PFSK-1 (cell line): ENCODE results near the gene PCBP4.

Experiments used
- FOXP2 ChIP-seq: optimal IDR thresholded peaks from 2 replicates; pipeline ENCODE3; 2011; ENCODE audit warnings: borderline replicate concordance, control low read depth, inconsistent platforms; ENCODE audit not compliant: insufficient read depth; ENCODE audit errors: extremely low read length, extremely low read depth
- POLR2AphosphoS5 ChIP-seq: IDR thresholded peaks from 2 replicates; pipeline ENCODE4 v1.6.1; 2012; ENCODE audit warnings: low read depth, mild to moderate bottlenecking, control low read depth, low read length, moderate library complexity
- SIN3A ChIP-seq: IDR thresholded peaks from 2 replicates; pipeline ENCODE4 v1.6.1; 2012; ENCODE audit warnings: mild to moderate bottlenecking, low read length, moderate library complexity, borderline replicate concordance; ENCODE audit not compliant: insufficient read depth
- TAF1 ChIP-seq: IDR thresholded peaks from 2 replicates; pipeline ENCODE4 v1.6.1; 2012; ENCODE audit warnings: low read length, control low read depth, borderline replicate concordance; ENCODE audit not compliant: insufficient read depth
- TF ChIP-seq, protein P1 (sequence below), 2 experiments: IDR thresholded peaks; 2 replicates each; pipeline versions ENCODE4 v1.6.1 to v1.8.0; 2011 to 2012; ENCODE audit warnings: low read depth in 2 of 2, low read length in 2 of 2, control low read depth in 1 of 2, inconsistent platforms in 1 of 2, mild to moderate bottlenecking in 1 of 2, moderate library complexity in 1 of 2; ENCODE audit not compliant: insufficient read depth in 1 of 2

Gene PCBP4

DNA sequence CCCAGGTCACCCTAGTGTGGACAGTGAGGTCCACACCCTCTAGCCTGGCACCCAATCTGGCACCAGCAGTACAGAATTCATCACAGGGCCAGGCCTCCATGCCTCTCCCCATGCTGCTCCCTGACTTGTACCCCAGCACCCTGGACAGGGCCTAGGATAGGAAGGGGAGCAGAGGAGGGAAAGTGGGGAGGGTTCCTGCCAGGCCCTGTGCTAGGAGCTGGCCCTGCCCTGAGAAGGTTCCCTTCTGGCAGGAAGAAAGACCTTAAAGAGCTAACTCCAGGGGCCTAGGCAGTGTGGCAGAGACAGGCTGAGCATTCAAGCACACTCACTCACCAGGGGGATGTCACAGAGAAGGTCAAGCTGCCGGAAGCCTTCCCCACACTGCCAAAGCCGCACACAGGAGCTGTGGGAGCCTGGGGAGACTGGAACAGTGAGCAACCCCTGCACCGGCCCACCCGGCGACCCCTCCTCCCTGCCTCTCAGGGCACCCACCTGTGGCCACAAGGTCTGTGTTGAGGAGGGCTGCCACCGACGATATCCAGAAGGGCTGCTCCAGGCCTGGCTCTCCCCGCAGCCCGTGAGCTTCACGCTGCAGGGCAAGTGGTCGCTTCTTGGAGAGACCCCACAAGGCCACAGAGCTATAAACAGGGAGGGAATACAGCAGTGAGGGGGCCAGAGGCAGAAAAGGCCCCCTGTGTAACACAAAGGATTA, 33.0 kb downstream of the PCBP4 start:
- TF ChIP-seq FOXP2 (no peak), POLR2AphosphoS5 (no peak), SIN3A (no peak), TAF1 (no peak)
- TF ChIP-seq, protein P1, sequence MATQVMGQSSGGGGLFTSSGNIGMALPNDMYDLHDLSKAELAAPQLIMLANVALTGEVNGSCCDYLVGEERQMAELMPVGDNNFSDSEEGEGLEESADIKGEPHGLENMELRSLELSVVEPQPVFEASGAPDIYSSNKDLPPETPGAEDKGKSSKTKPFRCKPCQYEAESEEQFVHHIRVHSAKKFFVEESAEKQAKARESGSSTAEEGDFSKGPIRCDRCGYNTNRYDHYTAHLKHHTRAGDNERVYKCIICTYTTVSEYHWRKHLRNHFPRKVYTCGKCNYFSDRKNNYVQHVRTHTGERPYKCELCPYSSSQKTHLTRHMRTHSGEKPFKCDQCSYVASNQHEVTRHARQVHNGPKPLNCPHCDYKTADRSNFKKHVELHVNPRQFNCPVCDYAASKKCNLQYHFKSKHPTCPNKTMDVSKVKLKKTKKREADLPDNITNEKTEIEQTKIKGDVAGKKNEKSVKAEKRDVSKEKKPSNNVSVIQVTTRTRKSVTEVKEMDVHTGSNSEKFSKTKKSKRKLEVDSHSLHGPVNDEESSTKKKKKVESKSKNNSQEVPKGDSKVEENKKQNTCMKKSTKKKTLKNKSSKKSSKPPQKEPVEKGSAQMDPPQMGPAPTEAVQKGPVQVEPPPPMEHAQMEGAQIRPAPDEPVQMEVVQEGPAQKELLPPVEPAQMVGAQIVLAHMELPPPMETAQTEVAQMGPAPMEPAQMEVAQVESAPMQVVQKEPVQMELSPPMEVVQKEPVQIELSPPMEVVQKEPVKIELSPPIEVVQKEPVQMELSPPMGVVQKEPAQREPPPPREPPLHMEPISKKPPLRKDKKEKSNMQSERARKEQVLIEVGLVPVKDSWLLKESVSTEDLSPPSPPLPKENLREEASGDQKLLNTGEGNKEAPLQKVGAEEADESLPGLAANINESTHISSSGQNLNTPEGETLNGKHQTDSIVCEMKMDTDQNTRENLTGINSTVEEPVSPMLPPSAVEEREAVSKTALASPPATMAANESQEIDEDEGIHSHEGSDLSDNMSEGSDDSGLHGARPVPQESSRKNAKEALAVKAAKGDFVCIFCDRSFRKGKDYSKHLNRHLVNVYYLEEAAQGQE (IDR thresholded peaks at IDR 0.05; ENCODE audit: insufficient read depth in 1 of 2, low read depth in 2 of 2, low read length in 2 of 2): peak in 1 of 2 experiments; percentile 83; a peak in 2 of 4 replicates

DNA sequence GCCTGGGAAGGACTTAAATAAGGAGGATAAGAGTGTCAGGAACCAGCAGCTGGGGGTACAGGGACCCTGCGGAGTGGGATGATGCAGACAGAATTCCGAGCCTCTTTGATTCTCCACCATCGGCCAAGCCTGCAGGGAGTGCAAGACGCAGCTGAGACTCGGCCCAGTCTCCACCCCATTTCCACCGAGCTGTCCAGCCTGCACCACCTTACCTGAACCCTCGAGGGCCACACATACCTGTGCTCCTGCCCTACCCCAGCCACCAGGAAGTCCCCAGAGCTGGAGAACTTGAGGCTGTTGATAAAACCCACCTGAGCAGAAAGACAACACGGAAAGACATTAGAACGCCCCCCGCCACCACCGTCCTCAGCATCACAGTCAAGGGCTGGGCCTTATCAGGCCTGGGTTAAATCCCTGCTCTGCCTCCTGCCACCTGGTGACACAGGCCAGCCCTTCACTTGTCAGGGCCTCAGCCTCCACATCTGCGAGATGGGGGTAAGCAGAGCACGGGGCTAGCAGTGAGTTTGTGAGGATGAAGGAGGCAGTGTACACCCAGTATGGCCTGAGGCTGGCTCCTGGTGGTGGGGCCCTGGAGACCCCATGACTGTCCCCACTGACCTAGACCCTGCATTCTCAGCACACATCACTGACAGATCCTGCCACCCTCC, 33.6 kb downstream of the PCBP4 start:
- TF ChIP-seq POLR2AphosphoS5: no peak
- no peak for TF ChIP-seq TAF1
- TF ChIP-seq SIN3A: no peak
- TF ChIP-seq, protein P1 (IDR thresholded peaks at IDR 0.05; ENCODE audit: insufficient read depth in 1 of 2, low read depth in 2 of 2, low read length in 2 of 2): no peak
- TF ChIP-seq FOXP2: no peak

DNA sequence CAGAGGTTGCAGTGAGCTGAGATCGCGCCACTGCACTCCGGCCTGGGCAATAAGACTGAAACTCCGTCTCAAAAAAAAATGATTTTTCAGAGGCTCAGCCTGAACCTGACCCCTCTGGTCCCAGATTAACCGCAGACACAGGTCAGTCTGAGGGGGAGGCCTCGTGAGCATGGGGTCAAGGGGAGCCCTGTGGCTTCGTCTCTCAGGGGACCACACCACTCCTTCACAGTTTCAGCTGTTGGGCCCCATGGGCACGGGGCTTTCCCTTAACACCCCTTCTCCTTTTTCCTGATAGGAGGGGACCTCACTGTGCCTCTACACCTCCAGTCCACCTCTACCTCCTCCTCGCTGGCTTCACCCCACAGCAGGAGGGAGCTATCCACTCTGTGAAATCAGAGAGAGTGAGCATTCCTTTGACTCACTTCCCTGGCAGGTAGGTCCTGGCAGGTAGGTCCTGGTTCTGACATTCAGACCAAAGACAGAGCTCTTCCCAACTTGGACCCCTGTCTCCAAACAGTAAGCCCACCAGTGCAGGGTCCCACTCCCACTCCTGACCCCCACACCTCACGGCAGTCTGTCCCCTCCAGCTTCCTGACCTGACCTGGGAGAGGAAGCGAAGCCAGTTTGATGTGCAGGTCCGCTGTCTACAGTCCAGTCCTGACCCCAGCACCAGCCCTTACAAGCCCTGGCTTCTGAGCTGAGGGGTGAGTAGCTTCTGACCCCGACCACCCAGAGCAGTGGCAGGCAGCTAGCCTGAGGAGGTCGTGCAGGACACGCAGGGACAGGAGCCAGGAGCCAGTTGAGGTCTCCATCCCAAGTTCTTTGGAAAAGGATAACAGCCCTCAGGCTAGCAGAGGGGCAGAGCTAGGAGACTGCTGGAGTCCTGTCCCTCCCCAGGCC, 34.5 kb downstream of the PCBP4 start:
- TF ChIP-seq SIN3A (no peak), FOXP2 (no peak), TAF1 (no peak), POLR2AphosphoS5 (no peak)
- TF ChIP-seq, protein P1 (IDR thresholded peaks at IDR 0.05; ENCODE audit: insufficient read depth in 1 of 2, low read depth in 2 of 2, low read length in 2 of 2): no peak

DNA sequence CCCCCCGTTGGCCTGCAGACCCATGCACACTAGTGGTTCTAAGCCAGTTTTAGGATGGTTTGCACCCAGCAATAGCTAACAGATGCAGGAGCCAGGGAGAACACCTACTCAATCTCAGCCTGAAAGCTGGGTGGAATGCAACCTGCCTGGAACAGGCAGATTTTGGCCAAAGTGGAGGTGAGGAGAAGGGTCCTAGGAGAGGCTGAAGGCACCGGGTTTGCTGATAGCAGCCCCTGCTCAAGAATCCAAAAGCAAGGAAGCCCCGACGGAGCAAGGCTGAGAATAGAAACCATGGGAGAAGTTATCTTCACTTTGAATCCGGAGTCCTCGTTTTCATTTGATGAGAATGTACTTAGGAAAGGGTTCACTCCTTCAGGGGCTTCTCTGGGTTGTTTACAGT, 35.5 kb downstream of the PCBP4 start:
- TF ChIP-seq TAF1: no peak
- TF ChIP-seq POLR2AphosphoS5: no peak
- TF ChIP-seq, protein P1 (IDR thresholded peaks at IDR 0.05; ENCODE audit: insufficient read depth in 1 of 2, low read depth in 2 of 2, low read length in 2 of 2): no peak
- TF ChIP-seq FOXP2: no peak
- TF ChIP-seq SIN3A: no peak
